DOHH2 (cell line): ENCODE data around the gene SOX12.

Experiments
- EZH2phosphoT487 ChIP-seq: fragments of 200-600 bp; sonication (generic); IDR thresholded peaks from 2 replicates; pipeline ENCODE4 v1.6.1; 2017; ENCODE audit warnings: borderline replicate concordance, mild to moderate bottlenecking, antibody characterized with exemption, low read length, moderate library complexity, mixed read lengths
- TF ChIP-seq, protein P1 (sequence below): fragments of 200-600 bp; sonication (generic); IDR thresholded peaks from one replicate; pipeline ENCODE4 v1.5.1; 2014; ENCODE audit warnings: antibody characterized with exemption, mild to moderate bottlenecking, low read depth, low read length; ENCODE audit not compliant: poor library complexity, severe bottlenecking

GRCh38 chr20:289693-290083 is 35.7 kb upstream of the SOX12 start:
- TF ChIP-seq, protein P1, sequence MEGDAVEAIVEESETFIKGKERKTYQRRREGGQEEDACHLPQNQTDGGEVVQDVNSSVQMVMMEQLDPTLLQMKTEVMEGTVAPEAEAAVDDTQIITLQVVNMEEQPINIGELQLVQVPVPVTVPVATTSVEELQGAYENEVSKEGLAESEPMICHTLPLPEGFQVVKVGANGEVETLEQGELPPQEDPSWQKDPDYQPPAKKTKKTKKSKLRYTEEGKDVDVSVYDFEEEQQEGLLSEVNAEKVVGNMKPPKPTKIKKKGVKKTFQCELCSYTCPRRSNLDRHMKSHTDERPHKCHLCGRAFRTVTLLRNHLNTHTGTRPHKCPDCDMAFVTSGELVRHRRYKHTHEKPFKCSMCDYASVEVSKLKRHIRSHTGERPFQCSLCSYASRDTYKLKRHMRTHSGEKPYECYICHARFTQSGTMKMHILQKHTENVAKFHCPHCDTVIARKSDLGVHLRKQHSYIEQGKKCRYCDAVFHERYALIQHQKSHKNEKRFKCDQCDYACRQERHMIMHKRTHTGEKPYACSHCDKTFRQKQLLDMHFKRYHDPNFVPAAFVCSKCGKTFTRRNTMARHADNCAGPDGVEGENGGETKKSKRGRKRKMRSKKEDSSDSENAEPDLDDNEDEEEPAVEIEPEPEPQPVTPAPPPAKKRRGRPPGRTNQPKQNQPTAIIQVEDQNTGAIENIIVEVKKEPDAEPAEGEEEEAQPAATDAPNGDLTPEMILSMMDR: no peak
- TF ChIP-seq EZH2phosphoT487: no peak
